Neural progenitor cell (in vitro differentiated cells): Measurements from ENCODE around the gene FGFR3.

ENCODE experiments used
- CTCF ChIP-seq: fragments of 200-600 bp; sonication (generic); IDR thresholded peaks from 2 replicates; pipeline ENCODE4 v1.5.1; 2017; ENCODE audit warnings: antibody characterized with exemption, mild to moderate bottlenecking
- EZH2 ChIP-seq: fragments of 200-600 bp; sonication (generic); IDR thresholded peaks from 2 replicates; pipeline ENCODE4 v1.6.1; 2017; ENCODE audit warnings: antibody characterized with exemption, mild to moderate bottlenecking, moderate library complexity
- EZH2phosphoT487 ChIP-seq: fragments of 200-600 bp; sonication (generic); IDR thresholded peaks from 2 replicates; pipeline ENCODE4 v1.6.1; 2017; ENCODE audit warnings: antibody characterized with exemption

- TF ChIP-seq CTCF (no peak), EZH2 (no peak), EZH2phosphoT487 (no peak)
Observed at GRCh38 chr4:1842339-1842895, 49.3 kb downstream of the FGFR3 start.
